Measurements from ENCODE around the gene SRM. TPM values are rescaled to one million over a fixed set of nuclear protein-coding genes. Genes with fewer than 3 reads are reported as not detected.
A peak's percentile ranks its signal among the peaks of the same experiment; 100 is the strongest.

SRM gene
- total RNA-seq, 4 donors from 2014 or later, result 21.7 to 79.8 (median 40.6) TPM

- 2 to 4% methylated on average over 10 to 11 of the region's 11 CpGs for WGBS, 2 donors
- no peak for TF ChIP-seq POLR2A (IDR thresholded peaks at IDR 0.05)
- TF ChIP-seq, protein P1, sequence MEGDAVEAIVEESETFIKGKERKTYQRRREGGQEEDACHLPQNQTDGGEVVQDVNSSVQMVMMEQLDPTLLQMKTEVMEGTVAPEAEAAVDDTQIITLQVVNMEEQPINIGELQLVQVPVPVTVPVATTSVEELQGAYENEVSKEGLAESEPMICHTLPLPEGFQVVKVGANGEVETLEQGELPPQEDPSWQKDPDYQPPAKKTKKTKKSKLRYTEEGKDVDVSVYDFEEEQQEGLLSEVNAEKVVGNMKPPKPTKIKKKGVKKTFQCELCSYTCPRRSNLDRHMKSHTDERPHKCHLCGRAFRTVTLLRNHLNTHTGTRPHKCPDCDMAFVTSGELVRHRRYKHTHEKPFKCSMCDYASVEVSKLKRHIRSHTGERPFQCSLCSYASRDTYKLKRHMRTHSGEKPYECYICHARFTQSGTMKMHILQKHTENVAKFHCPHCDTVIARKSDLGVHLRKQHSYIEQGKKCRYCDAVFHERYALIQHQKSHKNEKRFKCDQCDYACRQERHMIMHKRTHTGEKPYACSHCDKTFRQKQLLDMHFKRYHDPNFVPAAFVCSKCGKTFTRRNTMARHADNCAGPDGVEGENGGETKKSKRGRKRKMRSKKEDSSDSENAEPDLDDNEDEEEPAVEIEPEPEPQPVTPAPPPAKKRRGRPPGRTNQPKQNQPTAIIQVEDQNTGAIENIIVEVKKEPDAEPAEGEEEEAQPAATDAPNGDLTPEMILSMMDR (IDR thresholded peaks at IDR 0.05), result no peak
- no peaks in the 10 kb centered on the region for H3K9me3 ChIP-seq
- peak overlapping the region; percentile 92 to 99 (median 96) for H3K4me3 ChIP-seq
- no peak for DNase-seq
- H3K4me1 ChIP-seq, result peaks cover 6 to 53% (median 30%) of the 10 kb centered on the region in 3 donors
- H3K27me3 ChIP-seq, result no peaks in the 10 kb centered on the region
- peak overlapping the region; percentile 98 to 99 (median 98) for H3K27ac ChIP-seq
- intact Hi-C loops (cut with DNase I), result no loop called here
- peaks cover 16 to 47% (median 38%) of the 10 kb centered on the region in 3 donors for H3K36me3 ChIP-seq
Observed at GRCh38 chr1:11013160-11013531, 46.7 kb downstream of the SRM start.

DNA sequence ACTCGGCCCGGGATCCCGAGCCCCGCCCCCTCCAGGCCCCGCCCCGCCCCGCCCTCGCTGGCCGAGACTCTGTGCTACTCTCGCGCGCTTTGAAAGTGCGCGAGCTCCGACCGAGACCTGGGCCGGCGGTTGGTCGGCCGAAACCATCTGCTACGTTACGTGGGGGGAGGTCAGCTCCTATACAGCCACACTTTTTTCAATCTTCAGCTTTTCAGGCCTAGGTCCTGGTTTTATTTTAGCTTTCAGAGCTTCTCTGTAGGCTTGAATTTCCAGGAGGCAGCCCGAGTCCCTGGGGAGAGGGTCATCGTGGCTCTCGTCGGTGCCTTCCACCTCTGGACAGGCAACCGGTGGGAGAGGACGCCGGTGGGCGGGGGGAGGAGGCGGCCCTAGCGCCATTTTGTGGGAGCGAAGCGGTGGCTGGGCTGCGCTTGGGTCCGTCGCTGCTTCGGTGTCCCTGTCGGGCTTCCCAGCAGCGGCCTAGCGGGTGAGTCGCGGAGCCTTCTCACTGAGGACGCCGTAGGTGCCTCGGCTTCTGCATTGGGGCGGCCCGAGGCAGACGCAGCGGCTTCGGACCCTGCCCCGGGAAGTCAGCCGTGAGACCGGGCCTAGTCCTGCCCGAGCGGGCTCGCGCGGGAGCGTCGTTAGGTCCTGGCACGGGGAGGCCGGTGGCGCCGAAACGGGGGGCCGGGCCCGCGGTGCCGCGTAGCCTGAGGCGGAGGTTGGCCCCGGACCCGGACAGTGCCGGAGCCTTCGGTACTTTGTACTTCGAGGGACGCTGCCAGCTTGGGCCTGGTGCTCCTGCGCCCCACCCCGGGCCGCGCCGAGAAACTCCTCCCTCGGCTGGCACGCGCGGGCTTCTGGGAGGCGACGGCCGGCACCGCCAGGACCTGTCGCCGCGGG is 47.3 kb downstream of the SRM start, which contains the start of gene TARDBP:
Gene TARDBP (plus strand): TSS at position 395 of the 900 bp plus-strand sequence. CDS start 1,074 bp downstream, outside the sequence.
- peak within 1 kb of the TSS; percentile 98 to 99 (median 98) for H3K27ac ChIP-seq
- no peaks in the 10 kb centered on the region for H3K27me3 ChIP-seq
- TF ChIP-seq POLR2A (IDR thresholded peaks at IDR 0.05), result peak in 3 of 4 donors; percentile 88 to 97 (median 91)
- TF ChIP-seq, protein P1 (IDR thresholded peaks at IDR 0.05), result peak in 1 of 6 experiments; percentile 14
- H3K4me3 ChIP-seq, result peak within 1 kb of the TSS; percentile 92 to 99 (median 96)
- intact Hi-C loops (cut with DNase I), result no loop called here
- 0 to 2% methylated on average over 1 to 11 of the region's 94 CpGs for WGBS, 2 donors
- H3K36me3 ChIP-seq, result peaks cover 16 to 41% (median 32%) of the 10 kb centered on the region in 3 donors
- no peaks in the 10 kb centered on the region for H3K9me3 ChIP-seq
- peaks cover 6 to 51% (median 30%) of the 10 kb centered on the region in 3 donors for H3K4me1 ChIP-seq
- DNase-seq, result peak; percentile 47

Other genes with a start within 250 kb of the SRM start
- gene TARDBP, start 47.4 kb downstream of the SRM start, total RNA-seq, result 100 to 1,000 TPM in 2 of 4 donors, 10 to 100 TPM in 2; 51.2 to 110 (median 96.6) TPM
- under 1 TPM in 1 of 4 donors, not detected in 3; 0.19 TPM for gene MASP2, start 12.8 kb downstream of the SRM start, total RNA-seq
- gene EXOSC10, start 39.9 kb upstream of the SRM start, total RNA-seq, result 10 to 100 TPM; 32.0 to 62.4 (median 40.8) TPM
- 1 to 10 TPM in 2 of 4 donors, not detected in 2; 1.2 to 1.3 TPM for gene ANGPTL7, start 129.3 kb upstream of the SRM start, total RNA-seq
- 10 to 100 TPM; 25.4 to 34.2 (median 30.1) TPM for gene MTOR, start 202.5 kb upstream of the SRM start, total RNA-seq
- gene UBIAD1, start 213.2 kb upstream of the SRM start, total RNA-seq, result 10 to 100 TPM in 2 of 4 donors, 1 to 10 TPM in 2; 4.6 to 16.2 (median 9.9) TPM